Measurements from ENCODE around the gene OCEL1. TPM values are rescaled to one million over a fixed set of nuclear protein-coding genes. Genes with fewer than 3 reads are reported as not detected.

The OCEL1 gene
- total and polyA plus RNA-seq, 10 of the 15 experiments (the other 5 are each of a cell fraction or from before 2014, with no cell fraction given): 2.8 to 18.2 (median 7.4) TPM

DNA sequence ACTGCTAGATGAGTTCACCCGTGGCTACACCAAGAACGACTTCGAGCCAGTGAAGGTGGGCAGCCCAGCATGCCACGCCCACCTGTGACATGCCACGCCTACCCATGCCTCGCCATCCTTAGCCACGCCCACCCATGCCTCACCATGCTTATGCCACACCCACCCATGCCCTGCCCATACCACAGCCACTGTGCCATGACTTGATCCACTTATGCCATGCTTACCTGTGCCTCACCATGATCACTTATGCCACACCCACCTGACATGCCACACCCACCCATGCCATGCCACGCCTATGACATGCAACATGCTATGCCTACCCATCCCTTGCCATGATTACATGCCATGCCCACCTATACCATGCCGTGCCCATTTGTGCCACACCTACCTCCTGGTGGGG lies 23.8 kb upstream of the OCEL1 start:
- Histone ChIP-seq H3K4me2 (ENCODE audit: control insufficient read depth, insufficient read depth) (no peak overlapping the region), H3K79me2 (ENCODE audit: control insufficient read depth, insufficient read depth, low read length) (no peaks in the 10 kb centered on the region), H3K9me3 (replicated peaks; ENCODE audit: control insufficient read depth, insufficient read depth, low read length) (no peaks in the 10 kb centered on the region), H3K27ac (ENCODE audit: control insufficient read depth, insufficient read depth) (no peak overlapping the region), H4K20me1 (ENCODE audit: control insufficient read depth, insufficient read depth) (no peaks in the 10 kb centered on the region), H2AFZ (ENCODE audit: control insufficient read depth, low read depth, low read length) (no peak overlapping the region), H3K4me3 (no peak overlapping the region), H3K36me3 (ENCODE audit: control insufficient read depth in 2 of 2, insufficient read depth in 2 of 2, low read length in 1 of 2) (peaks cover 24 to 48% of the 10 kb centered on the region in 2 experiments), H3K27me3 (replicated peaks in 1 of 2; ENCODE audit: control insufficient read depth in 2 of 2, insufficient read depth in 2 of 2, low read length in 1 of 2) (no peaks in the 10 kb centered on the region), H3K9ac (ENCODE audit: control insufficient read depth, insufficient read depth, low read length) (no peak overlapping the region), H3K4me1 (ENCODE audit: control insufficient read depth, insufficient read depth, low read length) (no peaks in the 10 kb centered on the region)
- peak; percentile 58 for ATAC-seq
- CTCF ChIA-PET: no interaction called here
- in situ Hi-C loops (cut with MboI) (no loop called here), intact Hi-C loops (cut with micrococcal nuclease; ENCODE audit: unreplicated experiment) (no loop called here)
- WGBS (ENCODE audit: insufficient coverage, insufficient replicate concordance, low lambda C conversion rate, missing lambda C conversion rate): 80% methylated on average over 9 of the region's 9 CpGs
- DNase-seq (ENCODE audit: low read depth, low spot score): no peak
- TF ChIP-seq HDGF (IDR thresholded peaks at IDR 0.05) (peak; percentile 86), LARP7 (IDR thresholded peaks at IDR 0.05) (0 out of 2 replicates have a peak, but pooled peaks have one; percentile 43), POLR2A (IDR thresholded peaks at IDR 0.05; ENCODE audit: low read depth, low read length) (peak; percentile 55)
- TF ChIP-seq, protein P1, sequence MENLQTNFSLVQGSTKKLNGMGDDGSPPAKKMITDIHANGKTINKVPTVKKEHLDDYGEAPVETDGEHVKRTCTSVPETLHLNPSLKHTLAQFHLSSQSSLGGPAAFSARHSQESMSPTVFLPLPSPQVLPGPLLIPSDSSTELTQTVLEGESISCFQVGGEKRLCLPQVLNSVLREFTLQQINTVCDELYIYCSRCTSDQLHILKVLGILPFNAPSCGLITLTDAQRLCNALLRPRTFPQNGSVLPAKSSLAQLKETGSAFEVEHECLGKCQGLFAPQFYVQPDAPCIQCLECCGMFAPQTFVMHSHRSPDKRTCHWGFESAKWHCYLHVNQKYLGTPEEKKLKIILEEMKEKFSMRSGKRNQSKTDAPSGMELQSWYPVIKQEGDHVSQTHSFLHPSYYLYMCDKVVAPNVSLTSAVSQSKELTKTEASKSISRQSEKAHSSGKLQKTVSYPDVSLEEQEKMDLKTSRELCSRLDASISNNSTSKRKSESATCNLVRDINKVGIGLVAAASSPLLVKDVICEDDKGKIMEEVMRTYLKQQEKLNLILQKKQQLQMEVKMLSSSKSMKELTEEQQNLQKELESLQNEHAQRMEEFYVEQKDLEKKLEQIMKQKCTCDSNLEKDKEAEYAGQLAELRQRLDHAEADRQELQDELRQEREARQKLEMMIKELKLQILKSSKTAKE (IDR thresholded peaks at IDR 0.05; ENCODE audit: low read depth, poor library complexity, severe bottlenecking): no peak
- POLR2A ChIA-PET: no interaction called here
- BruUV-seq (replicated peaks): no TSS peak
- no peak for FAIRE-seq
- SMC1A ChIA-PET (ENCODE audit: uncharacterized antibody, unreplicated experiment): no interaction called here
- RAD21 ChIA-PET (ENCODE audit: unreplicated experiment): no interaction called here

DNA sequence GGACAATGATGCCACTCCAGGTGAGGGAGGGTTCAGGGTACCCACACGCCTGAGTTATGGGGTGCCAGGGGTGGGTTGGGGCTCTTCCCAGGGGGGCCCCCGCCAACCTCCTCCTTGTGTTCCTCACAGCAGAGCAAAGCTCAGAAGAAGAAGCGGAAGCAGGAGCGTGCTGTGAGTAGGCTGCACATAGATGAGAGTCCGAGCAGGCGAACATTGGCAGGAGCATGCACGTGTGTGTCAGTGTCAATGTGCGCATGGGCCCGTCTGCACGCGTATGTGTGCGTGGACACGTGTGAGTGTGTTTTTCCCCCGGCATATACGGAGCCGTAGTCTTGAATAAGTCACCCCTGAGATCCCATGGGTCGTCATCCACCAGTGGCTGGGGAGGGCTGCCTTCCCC lies 23.3 kb upstream of the OCEL1 start:
- H4K20me1 ChIP-seq (ENCODE audit: control insufficient read depth, insufficient read depth): no peaks in the 10 kb centered on the region

More for the DNA sequence above, 23.3 kb upstream of the OCEL1 start:
- H3K4me1 ChIP-seq (ENCODE audit: control insufficient read depth, insufficient read depth, low read length): no peaks in the 10 kb centered on the region
- H3K4me3 ChIP-seq: no peak overlapping the region
- no peaks in the 10 kb centered on the region for H3K27me3 ChIP-seq (replicated peaks in 1 of 2; ENCODE audit: control insufficient read depth in 2 of 2, insufficient read depth in 2 of 2, low read length in 1 of 2)
- intact Hi-C loops (cut with micrococcal nuclease; ENCODE audit: unreplicated experiment) (no loop called here), in situ Hi-C loops (cut with MboI) (no loop called here)
- BruUV-seq (replicated peaks): no TSS peak
- H3K36me3 ChIP-seq (ENCODE audit: control insufficient read depth in 2 of 2, insufficient read depth in 2 of 2, low read length in 1 of 2): peaks cover 20 to 45% of the 10 kb centered on the region in 2 experiments
- ATAC-seq: no peak
- SMC1A ChIA-PET (ENCODE audit: uncharacterized antibody, unreplicated experiment): no interaction called here
- POLR2A ChIA-PET: no interaction called here
- no peak for DNase-seq (ENCODE audit: low read depth, low spot score)
- FAIRE-seq: no peak
- H3K4me2 ChIP-seq (ENCODE audit: control insufficient read depth, insufficient read depth): no peak overlapping the region
- RAD21 ChIA-PET (ENCODE audit: unreplicated experiment): no interaction called here
- CTCF ChIA-PET: no interaction called here
- 95% methylated on average over 16 of the region's 17 CpGs for WGBS (ENCODE audit: insufficient coverage, insufficient replicate concordance, low lambda C conversion rate, missing lambda C conversion rate)
- TF ChIP-seq POLR2A (IDR thresholded peaks at IDR 0.05; ENCODE audit: low read depth, low read length) (peak; percentile 39; the same call in 1 of the 2 replicates), YY1 (IDR thresholded peaks at IDR 0.05; ENCODE audit: low read depth, low read length) (no peak)
- H2AFZ ChIP-seq (ENCODE audit: control insufficient read depth, low read depth, low read length): no peak overlapping the region
- H3K9ac ChIP-seq (ENCODE audit: control insufficient read depth, insufficient read depth, low read length): no peak overlapping the region
- H3K27ac ChIP-seq (ENCODE audit: control insufficient read depth, insufficient read depth): no peak overlapping the region
- H3K9me3 ChIP-seq (replicated peaks; ENCODE audit: control insufficient read depth, insufficient read depth, low read length): no peaks in the 10 kb centered on the region
- H3K79me2 ChIP-seq (ENCODE audit: control insufficient read depth, insufficient read depth, low read length): no peaks in the 10 kb centered on the region
